Stimulated activated CD4-positive, alpha-beta T cell treated with anti-CD3 and anti-CD28 coated beads, Interleukin-4, amount 100 ng/mL, for 24 hours (primary cell): ENCODE results near the gene ZNF714.

Source experiments
- DNase-seq: peaks from one replicate; pipeline ENCODE4 v3.0.0-alpha.2; 2020

The ZNF714 gene

DNA sequence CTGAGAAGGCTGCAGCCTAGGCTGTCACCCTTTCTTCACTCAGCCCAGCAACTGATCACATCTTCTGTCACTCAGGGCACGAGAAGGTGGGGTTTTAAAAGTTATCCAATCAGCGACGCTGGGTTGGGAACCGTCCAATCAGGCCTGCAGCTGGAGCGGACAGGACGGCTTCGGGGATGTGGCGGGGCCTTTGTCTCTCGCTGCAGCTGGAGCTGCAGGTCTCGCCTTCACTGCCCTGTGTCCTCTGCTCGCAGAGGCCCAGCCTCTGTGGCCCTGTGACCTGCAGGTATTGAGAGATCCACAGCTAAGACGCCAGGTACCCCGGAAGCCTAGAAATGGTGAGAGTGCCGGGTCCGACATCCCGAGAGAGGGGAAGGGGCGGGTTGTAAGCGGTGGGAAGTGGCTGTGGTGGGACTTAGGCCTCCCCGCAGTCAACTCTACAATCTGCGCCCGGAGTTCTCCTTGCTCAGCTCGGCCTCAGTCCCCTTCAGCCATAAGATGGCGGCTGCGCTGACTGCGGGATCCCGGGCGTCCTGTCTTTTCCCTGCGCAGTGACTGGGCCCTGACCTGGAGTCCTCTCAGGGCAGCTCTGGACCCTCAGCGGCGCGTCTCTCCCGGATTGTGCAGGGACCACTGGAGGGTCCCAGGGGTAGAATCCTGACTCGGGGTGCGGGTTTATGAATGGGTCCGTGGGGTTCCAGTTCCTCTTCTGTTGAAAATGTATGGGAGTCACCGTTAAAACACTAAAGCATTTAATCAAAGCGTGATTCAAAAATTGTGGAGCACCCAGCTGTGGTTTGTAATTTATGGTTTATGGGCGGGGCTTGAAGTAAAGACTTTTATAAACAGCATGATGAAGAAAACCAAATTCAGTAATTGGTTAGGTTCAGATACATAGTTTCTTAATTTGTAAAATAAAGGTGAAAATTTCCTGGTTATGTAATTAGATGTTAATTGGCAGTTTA is at the start of gene ZNF714:
Gene ZNF714 (plus strand): TSS at position 193 of the 965 bp plus-strand sequence. CDS start 16,066 bp downstream, outside the sequence.
- DNase-seq: peak; percentile 87

DNA sequence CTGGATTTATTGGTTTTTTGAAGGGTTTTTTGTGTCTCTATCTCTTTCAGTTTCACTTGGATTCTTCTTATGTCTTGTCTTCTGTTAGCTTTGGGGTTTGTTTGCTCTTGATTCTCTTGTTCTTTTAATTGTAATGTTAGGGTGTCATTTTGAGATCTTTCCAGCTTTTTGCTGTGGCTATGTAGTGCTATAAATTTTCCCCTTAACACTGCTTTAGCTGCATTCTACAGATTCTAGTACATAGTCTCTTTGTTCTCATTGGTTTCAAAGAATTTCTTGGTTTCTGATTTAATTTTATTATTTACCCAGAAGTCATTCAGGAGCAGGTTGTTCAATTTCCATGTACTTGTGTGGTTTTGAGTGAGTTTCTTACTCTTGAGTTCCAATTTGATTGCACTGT is 37.0 kb upstream of the ZNF714 start:
- DNase-seq: no peak

DNA sequence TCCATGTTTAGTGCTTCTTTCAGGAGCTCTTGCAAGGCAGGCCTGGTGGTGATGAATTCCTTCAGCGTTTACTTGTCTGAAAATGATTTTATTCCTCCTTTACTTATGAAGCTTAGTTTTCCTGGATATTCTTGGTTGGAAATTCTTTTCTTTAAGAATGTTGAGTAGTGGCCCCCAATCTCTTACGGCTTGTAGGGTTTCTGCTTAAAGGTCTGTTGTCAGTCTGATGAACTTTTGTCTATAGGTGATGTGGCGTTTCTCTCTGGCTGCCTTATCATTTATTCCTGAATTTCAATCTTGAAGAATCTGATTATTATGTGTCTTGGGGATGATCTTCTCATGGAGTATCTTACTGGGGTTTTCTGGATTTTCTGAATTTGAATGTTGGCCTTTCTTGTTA is 35.5 kb upstream of the ZNF714 start:
- no peak for DNase-seq

DNA sequence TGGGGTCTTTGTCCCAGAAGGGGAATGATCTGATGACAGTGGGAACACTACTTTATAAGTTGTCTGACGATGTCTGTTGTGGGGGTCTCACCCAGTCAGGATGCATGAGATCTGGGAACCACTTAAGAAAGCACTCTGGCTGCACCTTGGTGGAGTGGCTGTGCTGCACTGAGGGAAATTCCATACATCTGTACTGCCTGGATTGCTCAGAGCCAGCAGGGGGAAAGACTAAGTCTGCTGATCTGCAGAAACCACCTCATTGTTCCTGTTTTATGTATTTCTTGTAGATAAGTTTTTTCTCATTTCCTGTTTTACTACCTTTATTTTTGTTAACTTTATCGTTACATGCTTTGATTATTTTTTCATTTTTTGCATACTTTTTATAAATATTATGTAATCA is 34.3 kb upstream of the ZNF714 start:
- DNase-seq: no peak

DNA sequence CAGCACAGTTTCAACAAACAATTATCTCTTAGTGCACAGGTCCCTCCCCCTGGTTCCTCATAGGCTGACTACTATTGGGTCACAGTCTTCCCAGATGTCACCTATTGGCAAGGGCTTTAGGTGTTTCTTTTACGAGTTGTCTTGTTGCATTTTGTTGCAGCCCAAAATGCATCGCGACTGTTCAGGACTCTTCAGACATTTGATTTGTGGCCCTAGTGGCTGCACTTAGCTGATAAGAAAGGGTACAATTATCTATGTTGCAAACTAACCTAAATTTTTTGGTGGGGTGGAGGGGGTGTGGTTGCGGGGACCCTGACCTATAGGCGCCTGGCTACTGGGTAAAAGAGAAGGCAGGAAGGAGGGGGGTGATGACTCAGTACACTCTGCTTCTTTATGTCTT is 29.1 kb upstream of the ZNF714 start:
- DNase-seq: no peak

DNA sequence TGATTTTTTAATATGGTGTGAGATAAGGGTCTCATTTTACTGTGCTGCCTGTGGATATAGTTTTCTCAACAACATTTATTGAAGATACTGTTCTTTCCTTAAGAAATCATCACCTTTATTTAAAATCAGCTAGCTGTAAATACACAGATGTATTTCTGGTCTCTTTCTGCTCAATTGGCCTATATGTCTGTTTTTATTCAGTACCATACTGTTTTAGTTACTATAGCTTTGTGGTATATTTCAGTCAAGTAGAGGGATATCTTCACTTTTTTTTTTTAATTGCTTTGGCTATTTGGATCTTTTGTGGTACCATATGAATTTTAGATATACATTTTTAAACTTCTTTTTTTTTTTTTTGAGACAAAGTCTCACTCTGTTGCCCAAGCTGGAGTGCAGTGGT is 16.7 kb upstream of the ZNF714 start:
- DNase-seq: no peak

DNA sequence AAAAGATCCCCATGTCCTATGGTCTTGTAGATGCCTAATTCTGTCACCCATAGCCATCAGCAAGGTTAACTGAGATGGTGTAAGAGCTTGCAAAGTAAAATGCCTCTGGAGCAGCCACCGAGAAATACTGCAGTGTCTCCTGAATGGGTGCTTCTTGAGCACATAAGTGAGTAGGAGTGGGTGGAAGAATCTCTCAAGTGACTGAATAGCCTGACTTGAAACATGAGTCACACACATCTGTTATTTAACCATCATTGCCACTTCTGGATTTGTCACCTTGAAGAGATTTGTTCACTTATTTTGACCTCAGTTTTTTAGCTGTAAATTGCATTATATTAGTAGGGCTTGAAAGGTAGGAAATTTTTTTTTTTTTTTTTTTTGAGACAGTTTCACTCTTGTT is 2.3 kb downstream of the ZNF714 start:
- DNase-seq: peak; percentile 6

DNA sequence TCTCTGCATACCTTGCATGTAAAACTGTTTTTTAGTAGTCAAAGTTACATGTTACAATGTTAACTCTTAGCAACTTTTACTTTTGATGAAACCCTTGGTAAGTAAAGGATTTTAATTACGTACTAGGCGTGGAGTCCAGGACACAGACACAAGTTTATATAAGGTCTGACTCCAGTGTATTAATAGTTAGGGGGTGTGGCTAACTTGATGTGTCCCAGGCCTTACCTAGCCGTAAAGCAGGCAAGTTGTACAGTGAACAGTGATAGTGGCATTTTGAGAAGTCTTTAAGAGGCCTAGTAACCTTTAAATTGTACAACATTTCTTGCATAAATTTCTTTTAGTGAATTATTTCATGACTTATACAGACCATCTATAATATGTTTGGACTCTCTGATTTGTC is 5.9 kb downstream of the ZNF714 start:
- no peak for DNase-seq

DNA sequence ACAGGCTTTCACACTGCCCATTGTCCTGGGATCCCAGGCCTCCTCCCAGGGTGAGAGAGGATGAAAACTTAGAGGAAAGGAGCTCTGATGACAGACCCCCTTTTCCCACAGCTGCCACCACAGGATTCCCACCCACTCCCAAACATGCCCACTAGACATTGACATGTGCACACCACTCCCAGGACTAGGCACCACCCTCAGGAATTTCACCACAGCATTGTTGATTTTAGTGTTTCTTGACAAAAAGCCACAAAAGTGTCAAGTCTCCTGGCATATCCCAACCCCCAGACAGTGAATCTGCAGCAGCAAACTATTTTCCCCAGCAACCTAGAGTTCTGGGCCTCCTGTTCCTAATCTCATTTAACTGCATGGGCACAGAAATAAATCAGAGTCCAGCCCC is 10.1 kb downstream of the ZNF714 start:
- no peak for DNase-seq

DNA sequence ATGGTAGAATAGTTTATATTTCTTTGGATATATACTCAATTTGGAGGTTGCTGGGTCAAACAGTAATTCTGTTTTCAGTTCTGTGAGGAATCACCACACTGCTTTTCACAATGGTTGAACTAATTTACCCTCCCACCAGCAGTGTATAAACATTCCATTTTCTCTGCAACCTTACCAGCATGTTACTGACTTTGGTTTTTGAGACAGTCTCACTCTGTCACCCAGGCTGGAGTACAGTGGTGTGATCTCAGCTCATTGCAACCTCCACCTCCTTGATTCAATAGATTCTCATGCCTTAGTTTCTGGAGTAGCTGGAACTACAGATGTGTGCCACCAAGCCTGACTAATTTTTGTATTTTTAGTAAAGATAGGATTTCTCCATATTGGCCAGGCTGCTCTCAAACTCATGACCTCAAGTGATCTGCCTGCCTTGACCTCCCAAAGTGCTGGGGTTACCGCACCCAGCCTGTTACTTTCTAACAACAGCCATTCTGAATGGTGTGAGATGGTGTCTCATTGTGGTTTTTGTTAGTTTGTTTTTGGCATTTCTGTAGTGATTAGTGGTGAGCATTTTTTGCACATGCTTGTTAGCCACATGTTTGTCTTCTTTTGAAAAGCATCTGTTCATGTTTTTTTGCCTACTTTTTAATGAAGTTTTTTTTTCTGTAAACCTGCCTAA is 12.5 kb downstream of the ZNF714 start:
- DNase-seq: no peak

DNA sequence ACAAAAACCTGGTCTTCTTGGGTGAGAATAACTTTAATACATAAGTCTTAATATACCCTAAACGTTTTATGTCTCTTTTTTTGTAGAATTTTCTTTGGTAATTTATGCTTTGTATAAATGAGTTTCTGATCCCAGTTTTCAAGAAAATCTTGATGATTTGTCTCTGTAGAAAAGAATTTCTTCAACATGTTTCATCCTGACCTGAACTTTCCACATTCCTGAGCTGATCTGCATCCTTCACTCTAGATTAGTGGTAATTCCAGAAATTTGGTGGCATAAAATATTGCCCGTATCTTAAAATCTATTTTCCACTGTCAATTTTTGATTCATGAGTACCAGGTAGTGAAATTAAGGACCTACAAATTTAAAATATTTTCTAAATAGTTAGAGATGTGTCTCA is 16.3 kb downstream of the ZNF714 start:
- DNase-seq: no peak

DNA sequence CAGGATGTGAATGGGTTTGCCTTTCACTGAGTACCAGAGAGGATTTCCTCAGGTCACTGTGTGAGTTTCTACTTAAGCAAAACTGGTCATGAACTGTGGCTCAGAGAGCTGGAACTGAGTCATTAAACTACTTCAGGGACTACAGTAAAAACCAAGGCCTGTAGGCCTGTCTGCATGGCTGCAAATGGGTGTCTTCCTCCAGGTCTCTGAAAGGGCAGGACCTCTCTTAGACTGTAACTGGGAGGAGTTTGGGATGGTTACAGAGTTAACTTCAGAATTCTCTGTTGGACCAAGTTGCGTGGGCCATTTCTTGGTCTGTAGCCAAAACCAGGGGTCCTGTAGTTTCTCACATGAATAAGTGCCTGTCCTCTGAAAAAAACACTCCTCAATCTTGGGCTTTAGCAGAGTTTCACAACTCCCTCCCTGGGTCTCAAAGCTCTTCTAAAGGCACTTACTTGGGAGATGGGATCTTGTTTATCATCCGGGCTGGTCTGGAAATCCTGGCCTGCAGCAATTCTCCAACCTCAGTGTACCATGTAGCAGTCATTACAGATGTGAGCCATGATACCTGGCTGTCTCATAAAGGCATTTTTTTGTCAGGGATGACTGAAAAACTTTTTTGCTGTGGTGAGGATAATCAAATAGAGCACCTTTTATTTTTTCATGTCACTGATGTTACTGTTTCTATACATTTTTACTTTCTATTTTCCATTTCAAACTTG is 19.7 kb downstream of the ZNF714 start:
- DNase-seq: no peak

DNA sequence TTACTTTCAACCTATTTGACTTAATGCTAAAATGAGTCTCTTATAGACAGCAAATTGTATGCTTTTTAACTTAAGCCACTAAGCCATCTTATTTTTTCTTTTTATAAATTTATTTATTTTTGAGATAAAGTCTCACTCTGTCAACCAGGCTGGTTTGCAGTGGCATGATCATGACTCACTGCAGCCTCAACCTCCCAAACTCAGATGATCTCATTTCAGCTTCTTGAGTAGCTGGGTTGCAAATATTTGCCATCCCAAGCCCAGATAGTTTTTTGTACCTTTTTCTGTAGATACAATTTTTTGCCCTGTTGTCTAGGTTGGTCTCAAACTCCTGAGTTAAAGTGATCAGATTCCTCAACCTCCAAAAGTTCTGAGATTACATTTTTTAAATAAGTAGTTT is 27.1 kb downstream of the ZNF714 start:
- DNase-seq: no peak

DNA sequence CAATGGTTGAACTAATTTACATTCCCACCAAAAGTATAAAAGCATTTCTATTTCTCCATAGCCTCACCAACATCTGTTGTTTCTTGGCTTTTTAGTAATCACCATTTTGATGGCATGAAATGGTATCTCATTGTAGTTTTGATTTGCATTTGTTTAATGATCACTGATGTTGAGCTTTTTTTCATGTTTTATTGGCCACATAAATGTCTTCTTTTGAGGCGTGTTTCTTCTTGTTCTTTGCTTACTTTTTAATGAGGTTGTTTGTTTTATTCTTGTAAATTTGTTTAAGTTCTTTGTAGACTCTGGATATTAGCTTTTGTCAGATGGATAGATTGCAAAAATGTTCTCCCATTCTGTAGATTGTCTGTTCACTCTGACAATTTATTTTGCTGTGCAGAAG is 28.2 kb downstream of the ZNF714 start:
- no peak for DNase-seq

DNA sequence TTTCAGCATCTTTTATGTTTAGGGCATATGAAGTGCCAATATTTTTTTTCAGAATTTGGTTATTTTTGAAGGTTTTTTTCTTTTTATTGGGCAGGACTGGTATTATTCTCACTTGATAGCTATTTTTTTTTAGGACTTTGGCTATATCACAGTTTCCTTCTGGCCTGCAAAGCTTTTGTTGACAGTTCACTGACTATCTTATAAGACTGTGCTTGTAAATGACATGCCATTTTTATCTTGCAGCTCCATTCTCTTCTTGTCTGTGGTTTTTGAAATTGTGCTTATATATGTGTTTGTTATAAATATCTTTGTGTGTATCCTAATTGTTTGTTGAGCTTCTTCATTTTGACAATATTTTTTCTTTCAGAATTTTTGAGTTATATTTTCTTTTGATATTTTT is 33.4 kb downstream of the ZNF714 start:
- DNase-seq: no peak

DNA sequence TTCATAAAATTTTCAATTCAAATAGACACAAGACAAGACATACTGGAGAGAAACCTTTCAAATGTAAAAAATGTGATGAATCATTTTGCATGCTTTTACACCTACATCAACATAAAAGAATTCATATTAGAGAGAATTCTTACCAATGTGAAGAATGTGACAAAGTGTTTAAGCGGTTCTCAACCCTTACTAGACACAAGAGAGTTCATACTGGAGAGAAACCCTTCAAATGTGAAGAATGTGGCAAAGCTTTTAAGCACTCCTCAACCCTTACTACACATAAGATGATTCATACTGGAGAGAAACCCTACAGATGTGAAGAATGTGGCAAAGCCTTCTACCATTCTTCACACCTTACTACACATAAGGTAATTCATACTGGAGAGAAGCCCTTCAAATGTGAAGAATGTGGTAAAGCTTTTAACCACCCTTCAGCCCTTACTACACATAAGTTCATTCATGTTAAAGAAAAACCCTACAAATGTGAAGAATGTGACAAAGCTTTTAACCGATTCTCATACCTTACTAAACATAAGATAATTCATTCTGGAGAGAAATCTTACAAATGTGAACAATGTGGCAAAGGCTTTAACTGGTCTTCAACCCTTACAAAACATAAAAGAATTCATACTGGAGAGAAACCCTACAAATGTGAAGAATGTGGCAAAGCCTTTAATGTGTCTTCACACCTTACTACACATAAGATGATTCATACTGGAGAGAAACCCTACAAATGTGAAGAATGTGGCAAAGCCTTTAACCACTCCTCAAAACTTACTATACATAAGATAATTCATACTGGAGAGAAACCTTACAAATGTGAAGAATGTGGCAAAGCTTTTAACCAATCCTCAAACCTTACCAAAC is 35.3 kb downstream of the ZNF714 start:
- DNase-seq: no peak

DNA sequence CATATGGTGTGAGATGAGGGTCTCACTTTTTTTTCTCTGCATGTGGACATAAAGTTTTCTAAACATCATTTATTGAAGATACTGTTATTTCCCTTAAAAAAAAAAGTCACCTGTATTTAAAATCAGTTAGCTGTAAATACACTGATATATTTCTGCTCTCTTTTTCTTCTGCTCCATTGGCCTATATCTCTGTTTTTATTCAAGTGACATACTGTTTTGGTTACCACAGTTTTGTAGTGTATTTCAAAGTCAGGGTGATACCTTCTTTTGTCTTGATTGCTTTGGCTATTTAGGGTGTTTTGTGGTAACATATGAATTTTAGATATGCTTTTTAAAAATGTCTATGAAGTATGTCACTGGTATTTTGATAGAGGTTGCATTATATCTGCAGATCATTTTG is 44.1 kb downstream of the ZNF714 start:
- DNase-seq: no peak

DNA sequence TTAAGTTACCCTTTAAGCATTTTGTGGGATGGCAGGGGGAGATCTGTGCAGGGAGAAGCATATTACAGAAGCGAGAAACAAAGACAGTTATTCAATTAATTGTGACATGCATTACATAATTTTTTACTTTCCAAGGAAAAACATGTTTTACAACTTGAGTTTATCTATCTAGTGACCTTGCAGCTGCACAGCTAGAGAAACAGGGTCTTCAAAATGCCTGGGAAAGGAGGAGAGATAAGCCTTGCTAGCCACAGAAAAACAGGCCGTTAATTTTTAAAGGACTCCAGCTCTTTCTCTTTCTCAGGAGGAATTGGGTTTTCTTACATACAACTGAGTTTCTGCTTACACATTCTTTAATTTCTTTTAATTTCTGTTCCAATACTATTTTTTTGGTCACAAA is 45.0 kb downstream of the ZNF714 start:
- no peak for DNase-seq

DNA sequence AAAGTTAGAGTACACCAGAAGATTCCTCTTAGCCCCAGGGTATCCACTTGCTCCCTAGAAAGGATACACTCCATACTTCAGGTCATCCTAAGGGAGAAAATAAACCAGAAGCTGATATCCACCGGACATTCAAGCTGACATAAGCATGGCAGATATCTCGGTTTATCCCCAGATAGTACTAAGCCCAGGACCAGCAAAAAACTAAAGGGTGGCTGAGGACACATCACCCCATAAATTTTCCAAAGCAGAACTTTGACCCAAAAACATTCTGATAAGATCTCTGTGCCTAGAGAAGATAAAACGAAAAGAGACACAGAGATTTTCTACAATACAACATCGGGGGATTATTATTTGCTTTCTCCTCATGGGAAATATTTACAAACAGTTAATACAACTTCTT is 45.9 kb downstream of the ZNF714 start:
- DNase-seq: no peak

DNA sequence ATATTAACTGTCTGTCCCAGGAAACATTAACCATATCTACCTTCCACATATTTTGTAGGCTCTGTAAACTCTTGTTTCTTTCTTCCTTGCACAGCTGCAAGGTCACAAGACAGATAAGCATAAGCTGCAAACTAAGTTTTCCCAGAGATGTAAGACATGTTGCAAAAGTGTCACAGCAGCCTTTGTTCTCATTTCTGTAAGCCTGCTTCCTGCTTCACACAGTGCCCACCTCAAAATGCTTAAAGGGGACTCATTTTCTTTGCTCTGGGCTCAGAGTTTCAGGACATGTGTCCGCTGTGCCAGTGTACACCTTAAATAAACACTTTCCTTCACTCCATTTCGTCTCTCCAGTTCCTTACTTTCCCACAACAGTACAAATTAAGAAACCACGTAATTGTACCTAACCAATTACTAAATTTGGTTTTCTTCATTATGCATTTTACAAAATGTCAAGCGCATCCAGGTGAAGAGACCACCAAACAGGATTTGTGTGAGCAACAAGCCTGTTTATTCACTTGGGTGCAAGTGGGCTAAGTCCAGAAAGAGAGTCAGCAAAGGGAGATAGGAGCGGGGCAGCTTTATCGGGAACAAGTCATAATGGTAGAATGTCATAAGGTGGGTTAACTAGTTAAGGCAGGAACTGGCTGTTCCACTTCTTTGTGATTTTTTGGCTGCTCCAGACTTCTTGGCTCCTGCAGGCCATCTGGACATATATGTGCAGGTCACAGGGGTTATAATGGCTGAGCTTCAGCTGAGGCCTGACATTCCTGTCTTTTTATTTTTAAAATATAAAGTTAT is 47.1 kb downstream of the ZNF714 start:
- DNase-seq: no peak

DNA sequence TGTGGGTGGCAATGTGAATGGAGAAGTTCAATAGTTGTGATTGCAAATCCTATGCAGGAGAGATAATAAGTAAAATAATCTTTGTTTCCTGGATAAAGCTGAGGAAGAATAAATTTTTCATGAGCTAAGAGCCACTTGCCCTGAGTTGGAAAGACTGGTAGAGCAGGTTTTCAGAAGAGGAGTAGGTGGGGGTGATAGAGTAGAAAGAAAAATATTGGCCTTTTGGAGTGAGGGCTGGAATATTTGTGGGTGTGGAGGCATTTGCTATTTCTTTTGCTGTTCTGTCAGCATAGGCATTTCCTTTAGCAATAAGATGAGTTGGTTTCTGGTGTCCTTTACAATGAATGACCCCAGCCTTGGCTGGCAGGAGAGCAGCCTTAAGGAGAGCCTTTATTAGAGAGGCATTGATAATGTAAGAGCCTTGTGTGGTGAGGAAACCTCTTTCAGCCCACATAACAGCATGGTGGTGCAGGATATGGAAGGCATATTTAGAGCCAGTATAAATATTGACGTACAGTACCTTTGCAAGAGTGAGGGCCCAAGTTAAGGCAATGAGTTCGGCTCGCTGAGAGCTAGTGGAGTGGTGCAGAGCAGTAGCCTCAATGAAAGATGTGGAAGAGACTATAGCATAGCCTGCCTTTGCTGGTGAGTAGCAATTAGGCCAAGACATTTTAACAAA is 48.2 kb downstream of the ZNF714 start:
- DNase-seq: no peak
